SK-N-SH (cell line): ENCODE data around the gene ZNRF1. TPM values are rescaled to one million over a fixed set of nuclear protein-coding genes. Genes with fewer than 3 reads are reported as not detected.

Experiments used
- CTCF ChIA-PET: fragments of 300-600, 350-600 bp; formaldehyde crosslinking; extraction: SDS; loops from one replicate; lab custom pipeline; 2021; lab: Yijun Ruan, JAX
- POLR2A ChIA-PET: fragments of 350-600 bp; sonication (Branson Sonifier 250); formaldehyde crosslinking; extraction: SDS; loops from one replicate; lab custom pipeline; 2020; ENCODE audit warnings: antibody characterized with exemption, inconsistent platforms; lab: Yijun Ruan, JAX
- DNase-seq: peaks from one replicate; pipeline ENCODE4 v3.0.0; 2012
- H2AFZ ChIP-seq: fragments of 200-600 bp; sonication (generic); 2 replicates; pipeline ENCODE4 v1.8.1; 2016; ENCODE audit warnings: antibody characterized with exemption, mild to moderate bottlenecking, low read depth
- H3F3A ChIP-seq: fragments of 200-600 bp; sonication (generic); replicated peaks from 2 replicates; pipeline ENCODE3; 2016; ENCODE audit warnings: antibody characterized with exemption, mild to moderate bottlenecking; ENCODE audit not compliant: insufficient read depth
- H3K27ac ChIP-seq, 2 experiments: fragments of 200-500 bp in 1 of 2; fragments of 200-600 bp in 1 of 2; sonication (Bioruptor generic) in 1 of 2; sonication (generic), shearing (Covaris generic) in 1 of 2; 2 replicates each; pipeline versions ENCODE4 v1.5.1 to v1.6.1; 2014 to 2016; ENCODE audit warnings: low read depth in 2 of 2, inconsistent platforms in 1 of 2, low read length in 1 of 2, mild to moderate bottlenecking in 1 of 2, mixed read lengths in 1 of 2
- H3K27me3 ChIP-seq: fragments of 200-600 bp; sonication (generic), shearing (Covaris generic); 2 replicates; pipeline ENCODE4 v1.6.1; 2016; ENCODE audit warnings: mixed run types; ENCODE audit not compliant: insufficient read depth
- H3K36me3 ChIP-seq, 2 experiments: fragments of 200-500 bp in 1 of 2; fragments of 200-600 bp in 1 of 2; sonication (Bioruptor generic) in 1 of 2; sonication (generic) in 1 of 2; replicated peaks in 1 of 2; 2 replicates each; pipeline versions ENCODE3 to v1.5.1; 2014 to 2016; ENCODE audit warnings: low read length in 1 of 2, mild to moderate bottlenecking in 1 of 2; ENCODE audit not compliant: insufficient read depth in 2 of 2, control insufficient read depth in 1 of 2
- H3K4me1 ChIP-seq, 2 experiments: fragments of 200-500 bp in 1 of 2; fragments of 200-600 bp in 1 of 2; sonication (Bioruptor generic) in 1 of 2; sonication (generic), shearing (Covaris generic) in 1 of 2; 2 replicates each; pipeline versions ENCODE4 v1.5.1 to v1.6.1; 2014 to 2016; ENCODE audit warnings: low read depth in 1 of 2, low read length in 1 of 2, mixed run types in 1 of 2; ENCODE audit not compliant: insufficient read depth in 2 of 2, control insufficient read depth in 1 of 2
- H3K4me2 ChIP-seq: fragments of 200-600 bp; sonication (generic), shearing (Covaris generic); 2 replicates; pipeline ENCODE4 v1.6.1; 2017; ENCODE audit warnings: mixed run types
- H3K4me3 ChIP-seq, 2 experiments: fragments of 200-500 bp in 1 of 2; fragments of 200-600 bp in 1 of 2; sonication (Bioruptor generic) in 1 of 2; sonication (generic), shearing (Covaris generic) in 1 of 2; 2 replicates each; pipeline versions ENCODE4 v1.5.1 to v1.8.1; 2014 to 2016; ENCODE audit warnings: low read depth in 2 of 2, inconsistent platforms in 1 of 2, low read length in 1 of 2, mild to moderate bottlenecking in 1 of 2, mixed read lengths in 1 of 2, moderate library complexity in 1 of 2
- H3K79me2 ChIP-seq: fragments of 200-600 bp; sonication (generic); 2 replicates; pipeline ENCODE4 v1.8.1; 2017; ENCODE audit warnings: mild to moderate bottlenecking; ENCODE audit not compliant: insufficient read depth
- H3K9ac ChIP-seq: fragments of 200-600 bp; sonication (generic); 2 replicates; pipeline ENCODE4 v1.6.1; 2017; ENCODE audit warnings: mixed run types
- H3K9me2 ChIP-seq: fragments of 200-600 bp; sonication (generic); 2 replicates; pipeline ENCODE4 v1.6.1; 2017; ENCODE audit warnings: mixed run types
- H3K9me3 ChIP-seq: fragments of 200-600 bp; sonication (generic); 2 replicates; pipeline ENCODE4 v1.6.1; 2017; ENCODE audit warnings: mixed run types, mild to moderate bottlenecking, moderate library complexity
- H4K20me1 ChIP-seq: fragments of 200-600 bp; sonication (generic); 2 replicates; pipeline ENCODE4 v1.6.1; 2017; ENCODE audit warnings: mild to moderate bottlenecking, mixed run types; ENCODE audit not compliant: insufficient read depth
- CHD2 ChIP-seq: fragments of 150-350 bp; IDR thresholded peaks from 2 replicates; pipeline ENCODE4 v1.6.1; 2018; ENCODE audit warnings: low read length; ENCODE audit not compliant: partially characterized antibody
- ELF1 ChIP-seq: IDR thresholded peaks from 2 replicates; pipeline ENCODE4 v1.4.0; 2012
- EP300 ChIP-seq, 2 experiments: IDR thresholded peaks; 2 replicates each; pipeline versions ENCODE4 v1.4.0 to v1.6.1; 2012; ENCODE audit warnings: borderline replicate concordance in 1 of 2, low read depth in 1 of 2, low read length in 1 of 2
- EZH2phosphoT487 ChIP-seq: fragments of 200-600 bp; sonication (generic); IDR thresholded peaks from 2 replicates; pipeline ENCODE4 v1.6.1; 2017; ENCODE audit warnings: low read depth, mixed run types, mild to moderate bottlenecking, antibody characterized with exemption, moderate library complexity, borderline replicate concordance
- GATA2 ChIP-seq: sonication (generic); formaldehyde crosslinking; IDR thresholded peaks from 2 replicates; pipeline ENCODE4 v1.5.0; 2020; ENCODE audit warnings: mild to moderate bottlenecking, missing genetic modification reagents
- JUND ChIP-seq: IDR thresholded peaks from 2 replicates; pipeline ENCODE4 v1.4.0; 2012
- POLR2AphosphoS5 ChIP-seq: IDR thresholded peaks from 2 replicates; pipeline ENCODE4 v1.6.1; 2012; ENCODE audit warnings: low read depth, low read length
- RAD21 ChIP-seq: IDR thresholded peaks from 2 replicates; pipeline ENCODE4 v1.6.1; 2012; ENCODE audit warnings: mild to moderate bottlenecking, low read length
- RXRA ChIP-seq: IDR thresholded peaks from 2 replicates; pipeline ENCODE4 v1.4.0; 2012; ENCODE audit warnings: low read depth, mild to moderate bottlenecking, borderline replicate concordance
- SMC3 ChIP-seq: IDR thresholded peaks from 2 replicates; pipeline ENCODE4 v1.6.1; 2012; ENCODE audit warnings: low read depth, low read length, improper control_type of control experiment
- TCF12 ChIP-seq: IDR thresholded peaks from 2 replicates; pipeline ENCODE4 v1.4.0; 2012
- TEAD4 ChIP-seq: IDR thresholded peaks from 2 replicates; pipeline ENCODE4 v1.4.0; 2012; ENCODE audit warnings: mild to moderate bottlenecking, borderline replicate concordance; ENCODE audit not compliant: insufficient read depth
- WGBS: methylation state at CpG from one replicate; pipeline ENCODE4 v1.1.6; 2017; ENCODE audit warnings: low lambda C conversion rate; 5-methylcytosine and 5-hydroxymethylcytosine counted together
- polyA plus RNA-seq, 3 experiments: library from polyadenylated mRNA; depleted of rRNA; stranded (reverse); fragments of >200 nt; gene quantifications; 2 replicates each; pipeline ENCODE4 v1.2.3, GENCODE V29; 2012
- TF ChIP-seq, protein P1 (sequence below): fragments of 200-600 bp; sonication (generic); IDR thresholded peaks from 2 replicates; pipeline ENCODE4 v1.6.1; 2017; ENCODE audit warnings: antibody characterized with exemption, mild to moderate bottlenecking, moderate library complexity
- TF ChIP-seq, protein P2 (sequence below): IDR thresholded peaks from 2 replicates; pipeline ENCODE4 v1.4.0; 2012; ENCODE audit warnings: low read depth
- TF ChIP-seq, protein P3 (sequence below): fragments of 150-350 bp; IDR thresholded peaks from 2 replicates; pipeline ENCODE4 v1.6.1; 2016; ENCODE audit warnings: mild to moderate bottlenecking, low read depth, low read length
- TF ChIP-seq, protein P4 (sequence below): IDR thresholded peaks from 2 replicates; pipeline ENCODE4 v1.6.1; 2012; ENCODE audit warnings: mild to moderate bottlenecking, low read depth, low read length, moderate library complexity
- TF ChIP-seq, protein P5 (sequence below): IDR thresholded peaks from 2 replicates; pipeline ENCODE4; 2012

Gene ZNRF1
- polyA plus RNA-seq, 1 of the 3 experiments (the other 2 are of a cell fraction), result 23.7 TPM

DNA sequence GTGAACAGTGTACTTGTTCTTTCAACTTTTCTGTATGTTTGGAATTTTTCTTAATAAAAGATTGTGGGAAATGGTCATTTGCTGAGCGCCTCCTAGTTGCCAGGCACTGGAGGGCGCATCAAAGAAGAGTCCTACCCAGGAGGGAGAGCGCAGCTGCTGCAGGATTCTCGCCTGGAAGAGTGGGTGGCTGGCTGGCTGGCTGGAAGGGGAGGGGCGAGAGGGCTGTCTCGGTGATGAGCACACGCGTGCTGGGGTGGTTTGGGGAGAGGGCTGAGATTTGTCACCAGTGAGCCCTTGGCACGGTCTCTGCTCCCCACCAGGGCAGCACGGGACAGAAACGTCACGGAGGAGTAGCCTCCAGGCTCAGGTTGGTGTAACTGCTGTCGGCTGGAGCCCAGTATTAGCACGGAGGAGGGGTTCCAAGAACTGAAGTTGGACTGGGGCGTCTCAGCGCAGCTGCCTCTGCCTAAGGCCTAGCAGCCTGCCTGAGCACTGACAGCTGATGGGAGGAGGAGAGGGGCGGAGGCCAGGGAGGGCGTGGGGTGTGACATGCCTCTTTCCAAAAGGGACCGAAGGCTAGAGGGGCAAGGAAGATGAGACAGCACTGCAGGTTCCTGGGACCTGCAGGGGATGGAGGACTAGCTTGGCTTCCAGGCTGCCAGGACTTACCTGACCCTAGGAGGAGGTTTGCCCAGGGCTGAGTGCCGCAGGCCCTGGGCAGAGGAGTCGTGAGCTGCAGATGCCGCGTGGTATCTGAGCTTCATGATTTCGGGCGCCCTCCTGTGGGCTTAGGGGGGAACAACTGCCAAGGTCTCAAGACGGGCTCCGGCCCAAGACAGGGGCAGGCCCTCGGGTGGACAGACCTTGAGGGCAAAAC is 112.1 kb downstream of the ZNRF1 start (continued):
- TF ChIP-seq, protein P1, sequence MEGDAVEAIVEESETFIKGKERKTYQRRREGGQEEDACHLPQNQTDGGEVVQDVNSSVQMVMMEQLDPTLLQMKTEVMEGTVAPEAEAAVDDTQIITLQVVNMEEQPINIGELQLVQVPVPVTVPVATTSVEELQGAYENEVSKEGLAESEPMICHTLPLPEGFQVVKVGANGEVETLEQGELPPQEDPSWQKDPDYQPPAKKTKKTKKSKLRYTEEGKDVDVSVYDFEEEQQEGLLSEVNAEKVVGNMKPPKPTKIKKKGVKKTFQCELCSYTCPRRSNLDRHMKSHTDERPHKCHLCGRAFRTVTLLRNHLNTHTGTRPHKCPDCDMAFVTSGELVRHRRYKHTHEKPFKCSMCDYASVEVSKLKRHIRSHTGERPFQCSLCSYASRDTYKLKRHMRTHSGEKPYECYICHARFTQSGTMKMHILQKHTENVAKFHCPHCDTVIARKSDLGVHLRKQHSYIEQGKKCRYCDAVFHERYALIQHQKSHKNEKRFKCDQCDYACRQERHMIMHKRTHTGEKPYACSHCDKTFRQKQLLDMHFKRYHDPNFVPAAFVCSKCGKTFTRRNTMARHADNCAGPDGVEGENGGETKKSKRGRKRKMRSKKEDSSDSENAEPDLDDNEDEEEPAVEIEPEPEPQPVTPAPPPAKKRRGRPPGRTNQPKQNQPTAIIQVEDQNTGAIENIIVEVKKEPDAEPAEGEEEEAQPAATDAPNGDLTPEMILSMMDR, result peak; percentile 86
- TF ChIP-seq JUND (no peak), TEAD4 (no peak), TCF12 (peak; percentile 6; the same call in 1 of the 2 replicates), CHD2 (peak; percentile 41), RAD21 (peak; percentile 91), ELF1 (no peak), EZH2phosphoT487 (no peak), RXRA (no peak), GATA2 (CRISPR knock-in tag) (no peak), SMC3 (peak; percentile 93)
- TF ChIP-seq, protein P2, sequence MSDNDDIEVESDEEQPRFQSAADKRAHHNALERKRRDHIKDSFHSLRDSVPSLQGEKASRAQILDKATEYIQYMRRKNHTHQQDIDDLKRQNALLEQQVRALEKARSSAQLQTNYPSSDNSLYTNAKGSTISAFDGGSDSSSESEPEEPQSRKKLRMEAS, result peak; percentile 94
- TF ChIP-seq, protein P3, sequence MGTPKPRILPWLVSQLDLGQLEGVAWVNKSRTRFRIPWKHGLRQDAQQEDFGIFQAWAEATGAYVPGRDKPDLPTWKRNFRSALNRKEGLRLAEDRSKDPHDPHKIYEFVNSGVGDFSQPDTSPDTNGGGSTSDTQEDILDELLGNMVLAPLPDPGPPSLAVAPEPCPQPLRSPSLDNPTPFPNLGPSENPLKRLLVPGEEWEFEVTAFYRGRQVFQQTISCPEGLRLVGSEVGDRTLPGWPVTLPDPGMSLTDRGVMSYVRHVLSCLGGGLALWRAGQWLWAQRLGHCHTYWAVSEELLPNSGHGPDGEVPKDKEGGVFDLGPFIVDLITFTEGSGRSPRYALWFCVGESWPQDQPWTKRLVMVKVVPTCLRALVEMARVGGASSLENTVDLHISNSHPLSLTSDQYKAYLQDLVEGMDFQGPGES, result no peak

DNA sequence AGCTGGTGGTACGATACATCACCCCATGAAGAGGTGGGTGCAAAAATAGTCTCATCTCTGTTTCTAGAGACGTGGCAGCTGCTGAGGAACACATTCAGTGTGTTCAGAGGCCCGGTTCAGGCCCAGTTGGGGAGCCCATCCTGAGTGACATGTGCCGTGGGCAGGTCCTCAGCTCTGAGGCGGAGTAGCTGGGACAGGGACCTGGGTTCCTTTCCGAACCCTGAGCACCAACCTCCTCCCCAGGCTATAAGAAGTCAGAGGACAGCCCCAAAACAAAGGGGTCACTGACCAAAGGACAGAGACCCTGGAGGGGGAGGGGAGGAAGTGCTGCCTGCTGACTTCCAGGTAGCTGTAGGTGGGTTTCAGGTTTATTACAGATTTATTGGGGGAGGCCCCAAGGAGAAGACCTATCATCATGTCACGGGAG is 112.7 kb downstream of the ZNRF1 start:
- no peaks in the 10 kb centered on the region for H3K9me2 ChIP-seq

More for the DNA sequence above, 112.7 kb downstream of the ZNRF1 start:
- CTCF ChIA-PET, result interaction anchor here (0.7 to 8.5 kb wide), 55 partner anchors 8 to 403 kb away, joined by 3 to 182 read pairs (median 5); partner anchors contain the start of genes WDR59, ZFP1 and ZNRF1
- H3F3A ChIP-seq, result peaks cover 25% of the 10 kb centered on the region
- no peaks in the 10 kb centered on the region for H3K9me3 ChIP-seq
- no peaks in the 10 kb centered on the region for H3K36me3 ChIP-seq
- peaks cover 30 to 47% of the 10 kb centered on the region in 2 experiments; a peak in 3 of 4 replicates for H3K4me1 ChIP-seq
- H3K4me2 ChIP-seq, result no peak overlapping the region
- H3K27me3 ChIP-seq, result no peaks in the 10 kb centered on the region
- DNase-seq, result no peak
- H2AFZ ChIP-seq, result no peak overlapping the region
- no peak overlapping the region for H3K9ac ChIP-seq
- H3K79me2 ChIP-seq, result no peaks in the 10 kb centered on the region
- POLR2A ChIA-PET, result interaction anchor here (0.5 to 2.3 kb wide), 3 partner anchors 94 to 332 kb away, joined by 3 to 12 read pairs (median 4); partner anchors contain the start of gene ZNRF1
- TF ChIP-seq TCF12, result no peak
- TF ChIP-seq, protein P4, sequence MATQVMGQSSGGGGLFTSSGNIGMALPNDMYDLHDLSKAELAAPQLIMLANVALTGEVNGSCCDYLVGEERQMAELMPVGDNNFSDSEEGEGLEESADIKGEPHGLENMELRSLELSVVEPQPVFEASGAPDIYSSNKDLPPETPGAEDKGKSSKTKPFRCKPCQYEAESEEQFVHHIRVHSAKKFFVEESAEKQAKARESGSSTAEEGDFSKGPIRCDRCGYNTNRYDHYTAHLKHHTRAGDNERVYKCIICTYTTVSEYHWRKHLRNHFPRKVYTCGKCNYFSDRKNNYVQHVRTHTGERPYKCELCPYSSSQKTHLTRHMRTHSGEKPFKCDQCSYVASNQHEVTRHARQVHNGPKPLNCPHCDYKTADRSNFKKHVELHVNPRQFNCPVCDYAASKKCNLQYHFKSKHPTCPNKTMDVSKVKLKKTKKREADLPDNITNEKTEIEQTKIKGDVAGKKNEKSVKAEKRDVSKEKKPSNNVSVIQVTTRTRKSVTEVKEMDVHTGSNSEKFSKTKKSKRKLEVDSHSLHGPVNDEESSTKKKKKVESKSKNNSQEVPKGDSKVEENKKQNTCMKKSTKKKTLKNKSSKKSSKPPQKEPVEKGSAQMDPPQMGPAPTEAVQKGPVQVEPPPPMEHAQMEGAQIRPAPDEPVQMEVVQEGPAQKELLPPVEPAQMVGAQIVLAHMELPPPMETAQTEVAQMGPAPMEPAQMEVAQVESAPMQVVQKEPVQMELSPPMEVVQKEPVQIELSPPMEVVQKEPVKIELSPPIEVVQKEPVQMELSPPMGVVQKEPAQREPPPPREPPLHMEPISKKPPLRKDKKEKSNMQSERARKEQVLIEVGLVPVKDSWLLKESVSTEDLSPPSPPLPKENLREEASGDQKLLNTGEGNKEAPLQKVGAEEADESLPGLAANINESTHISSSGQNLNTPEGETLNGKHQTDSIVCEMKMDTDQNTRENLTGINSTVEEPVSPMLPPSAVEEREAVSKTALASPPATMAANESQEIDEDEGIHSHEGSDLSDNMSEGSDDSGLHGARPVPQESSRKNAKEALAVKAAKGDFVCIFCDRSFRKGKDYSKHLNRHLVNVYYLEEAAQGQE, result no peak
- TF ChIP-seq POLR2AphosphoS5, result 0 out of 2 replicates have a peak, but pooled peaks have one; percentile 3
- TF ChIP-seq, protein P5, sequence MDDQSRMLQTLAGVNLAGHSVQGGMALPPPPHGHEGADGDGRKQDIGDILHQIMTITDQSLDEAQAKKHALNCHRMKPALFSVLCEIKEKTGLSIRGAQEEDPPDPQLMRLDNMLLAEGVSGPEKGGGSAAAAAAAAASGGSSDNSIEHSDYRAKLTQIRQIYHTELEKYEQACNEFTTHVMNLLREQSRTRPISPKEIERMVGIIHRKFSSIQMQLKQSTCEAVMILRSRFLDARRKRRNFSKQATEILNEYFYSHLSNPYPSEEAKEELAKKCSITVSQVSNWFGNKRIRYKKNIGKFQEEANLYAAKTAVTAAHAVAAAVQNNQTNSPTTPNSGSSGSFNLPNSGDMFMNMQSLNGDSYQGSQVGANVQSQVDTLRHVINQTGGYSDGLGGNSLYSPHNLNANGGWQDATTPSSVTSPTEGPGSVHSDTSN, result no peak
- no peak for TF ChIP-seq EP300 (IDR thresholded peaks at IDR 0.05; ENCODE audit: borderline replicate concordance in 1 of 2, low read depth in 1 of 2, low read length in 1 of 2)
- peak overlapping the region in 1 of 2 experiments; percentile 39; a peak in 1 of 4 replicates for H3K27ac ChIP-seq
- 0 out of 4 replicates have a peak overlapping the region, but pooled peaks of 1 of the 2 experiments have one; percentile 18 for H3K4me3 ChIP-seq
- no peaks in the 10 kb centered on the region for H4K20me1 ChIP-seq
- WGBS, result 56% methylated on average over 6 of the region's 7 CpGs
